Panc1 (cell line): ENCODE data around the gene ADARB1. TPM values are rescaled to one million over a fixed set of nuclear protein-coding genes. Genes with fewer than 3 reads are reported as not detected.

Experiments used
- ATAC-seq: fragments of 200-7000 bp; cut with Tn5 transposase; 2 replicates; pipeline ENCODE4 v1.9.1; 2020; ENCODE audit warnings: mild to moderate bottlenecking, moderate library complexity
- BruUV-seq: library from RNA; stranded (reverse); fragments of 400-500 nt; replicated peaks from 2 replicates; lab custom pipeline; 2021; lab: Mats Ljungman, UMichigan
- CTCF ChIA-PET: fragments of 300-600 bp; sonication (Branson Sonifier 250); formaldehyde crosslinking; loops from one replicate; lab custom pipeline; 2022; ENCODE audit warnings: antibody characterized with exemption; lab: Charles Lee
- POLR2A ChIA-PET: fragments of 300-600 bp; sonication (Branson Sonifier 250); formaldehyde crosslinking; loops from one replicate; lab custom pipeline; 2022; ENCODE audit warnings: antibody characterized with exemption; lab: Charles Lee
- DNase-seq: peaks from one replicate; pipeline ENCODE4 v3.0.0-alpha.2; 2010; ENCODE audit warnings: low read depth, low spot score
- H3K27ac ChIP-seq: 2 replicates; pipeline ENCODE4 v1.5.1; 2011; ENCODE audit warnings: mild to moderate bottlenecking, low read length, inconsistent platforms
- H3K27me3 ChIP-seq: fragments of 200-500 bp; sonication (Bioruptor generic); 2 replicates; pipeline ENCODE4 v1.6.0; 2014; ENCODE audit warnings: low read length, inconsistent platforms; ENCODE audit not compliant: control insufficient read depth, insufficient read depth
- H3K36me3 ChIP-seq: fragments of 200-500 bp; sonication (Bioruptor generic); 2 replicates; pipeline ENCODE4 v1.5.1; 2014; ENCODE audit warnings: inconsistent platforms, mild to moderate bottlenecking, low read length, moderate library complexity; ENCODE audit not compliant: control insufficient read depth, insufficient read depth
- H3K4me1 ChIP-seq: 2 replicates; pipeline ENCODE4 v1.5.1; 2011; ENCODE audit warnings: inconsistent platforms, mild to moderate bottlenecking, low read length, moderate library complexity; ENCODE audit not compliant: control insufficient read depth, insufficient read depth
- H3K4me3 ChIP-seq, 2 experiments: 2 replicates each; pipeline ENCODE4 v1.5.1; 2011 to 2012; ENCODE audit warnings: low read depth in 2 of 2, low read length in 2 of 2, mild to moderate bottlenecking in 2 of 2, inconsistent platforms in 1 of 2, moderate library complexity in 1 of 2
- H3K9me3 ChIP-seq: fragments of 200-500 bp; sonication (Bioruptor generic); 2 replicates; pipeline ENCODE4 v1.5.1; 2014; ENCODE audit warnings: low read depth, mild to moderate bottlenecking, inconsistent platforms, low read length, moderate library complexity; ENCODE audit not compliant: control insufficient read depth, insufficient read depth
- CTCF ChIP-seq: fragments of 450-650 bp; IDR thresholded peaks from 2 replicates; pipeline ENCODE4 v1.5.1; 2017; ENCODE audit warnings: mild to moderate bottlenecking
- POLR2AphosphoS5 ChIP-seq: IDR thresholded peaks from 2 replicates; pipeline ENCODE4 v1.6.1; 2012; ENCODE audit warnings: mild to moderate bottlenecking, low read depth, low read length, moderate library complexity
- REST ChIP-seq, 2 experiments: IDR thresholded peaks; 2 replicates each; pipeline ENCODE4 v1.6.1; 2011 to 2012; ENCODE audit warnings: low read depth in 2 of 2, control low read depth in 1 of 2, low read length in 1 of 2, mild to moderate bottlenecking in 1 of 2, moderate library complexity in 1 of 2; ENCODE audit not compliant: insufficient read depth in 1 of 2
- SIN3A ChIP-seq: IDR thresholded peaks from 2 replicates; pipeline ENCODE4 v1.6.1; 2012; ENCODE audit warnings: low read depth, mild to moderate bottlenecking, low read length, moderate library complexity, borderline replicate concordance; ENCODE audit not compliant: insufficient read depth
- TCF7L2 ChIP-seq: IDR thresholded peaks from 2 replicates; pipeline ENCODE4 v1.6.1; 2011; ENCODE audit warnings: mild to moderate bottlenecking, low read depth, low read length, inconsistent platforms
- in situ Hi-C: cut with HindIII; loops from 2 replicates; pipeline ENCODE4 v1.10.0; 2016; ENCODE audit warnings: low sequenced_read_pairs, low pct_unique_long_range_greater_than_20kb
- intact Hi-C: fragments of 100-400 bp; cut with micrococcal nuclease; formaldehyde crosslinking; loops from one replicate; pipeline ENCODE4 v1.10.0; 2022; ENCODE audit not compliant: unreplicated experiment
- total RNA-seq: library from RNA; stranded (reverse); gene quantifications from one replicate; pipeline ENCODE4 v1.2.1, GENCODE V29; 2021; ENCODE audit not compliant: unreplicated experiment

ADARB1 gene
- total RNA-seq, 1 experiment from 2014 or later: 15.0 TPM

- no peaks in the 10 kb centered on the region for H3K4me1 ChIP-seq
- H3K4me3 ChIP-seq: no peak overlapping the region
- CTCF ChIA-PET: no interaction called here
- no peak for DNase-seq
- TF ChIP-seq TCF7L2: no peak
- TF ChIP-seq CTCF: no peak
- TF ChIP-seq POLR2AphosphoS5: no peak
- TF ChIP-seq SIN3A: no peak
- no peak for TF ChIP-seq REST (IDR thresholded peaks at IDR 0.05; ENCODE audit: insufficient read depth in 1 of 2, low read depth in 2 of 2, low read length in 1 of 2)
- no peaks in the 10 kb centered on the region for H3K9me3 ChIP-seq
- in situ Hi-C loops (no loop called here), intact Hi-C loops (no loop called here)
- no peak overlapping the region for H3K27ac ChIP-seq
- BruUV-seq: no TSS peak
- POLR2A ChIA-PET: no interaction called here
- no peaks in the 10 kb centered on the region for H3K27me3 ChIP-seq
- ATAC-seq: no peak
- no peaks in the 10 kb centered on the region for H3K36me3 ChIP-seq
Measured at GRCh38 chr21:45262616-45263015, 188.2 kb downstream of the ADARB1 start.

GRCh38 chr21:45263534-45263933, 189.2 kb downstream of the ADARB1 start:
- no peak overlapping the region for H3K27ac ChIP-seq
- no peak overlapping the region for H3K4me3 ChIP-seq
- intact Hi-C loops (no loop called here), in situ Hi-C loops (no loop called here)
- BruUV-seq: no TSS peak
- no peaks in the 10 kb centered on the region for H3K4me1 ChIP-seq
- ChIA-PET CTCF (no interaction called here), POLR2A (no interaction called here)
- ATAC-seq: no peak
- no peaks in the 10 kb centered on the region for H3K9me3 ChIP-seq
- DNase-seq: no peak
- no peaks in the 10 kb centered on the region for H3K36me3 ChIP-seq
- no peak for TF ChIP-seq SIN3A
- no peak for TF ChIP-seq TCF7L2
- no peak for TF ChIP-seq REST (IDR thresholded peaks at IDR 0.05; ENCODE audit: insufficient read depth in 1 of 2, low read depth in 2 of 2, low read length in 1 of 2)
- TF ChIP-seq CTCF: no peak
- TF ChIP-seq POLR2AphosphoS5: no peak
- no peaks in the 10 kb centered on the region for H3K27me3 ChIP-seq
